ENCODE data around the gene BACH2.
A peak's percentile ranks its signal among the peaks of the same experiment; 100 is the strongest.

DNA sequence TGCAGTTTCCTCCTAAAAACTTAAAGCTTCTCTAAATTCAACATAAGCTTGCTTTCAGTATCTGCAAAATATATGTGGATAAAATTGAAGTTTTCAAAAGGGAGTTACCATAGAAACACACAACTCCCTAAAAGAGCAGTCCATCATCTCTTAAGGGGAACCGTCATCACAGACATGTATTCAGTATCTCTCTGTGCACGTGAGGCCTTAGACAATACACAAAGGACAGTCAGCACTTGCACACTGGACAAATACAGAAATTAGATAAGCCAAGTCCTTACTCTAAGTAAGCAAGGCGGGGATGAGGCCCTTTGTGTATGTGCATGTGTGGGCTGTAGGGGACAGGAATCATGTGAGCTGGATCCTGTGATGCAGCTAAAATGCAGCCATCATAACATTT is 136.6 kb downstream of the BACH2 start:
- TF ChIP-seq CREM (IDR thresholded peaks at IDR 0.05; ENCODE audit: low read depth) (0 out of 2 replicates have a peak, but pooled peaks have one; percentile 20), GABPA (tag; conservative IDR thresholded peaks at IDR 0.05; ENCODE audit: low read depth) (no peak)

All from K562 (cell line).